NCI-H146 treated with DMSO at 0.1 percent for 48 hours (cell line): ENCODE results near the gene MACF1.

Experiments
- DNase-seq: peaks from one replicate; lab custom pipeline; 2025; ENCODE audit not compliant: unreplicated experiment; lab: John Stamatoyannopoulos, UW

Gene MACF1

GRCh38 chr1:39529901-39530535, 325.5 kb downstream of the MACF1 start:
- DNase-seq, result no peak

GRCh38 chr1:39531526-39531925, 327.0 kb downstream of the MACF1 start:
- no peak for DNase-seq

- DNase-seq, result no peak
These were observed 328.9 kb downstream of the MACF1 start for GRCh38 chr1:39533442-39533841.
